Adipocyte (in vitro differentiated cells): ENCODE measurements around the gene SST.

Source experiments
- DNase-seq: peaks from one replicate; pipeline ENCODE4 v3.0.0-alpha.2; 2015; ENCODE audit warnings: low read depth
- H3K27me3 ChIP-seq: replicated peaks from 2 replicates; pipeline ENCODE4 v1.7.0; 2013; ENCODE audit warnings: mild to moderate bottlenecking, low read length, moderate library complexity; ENCODE audit not compliant: control insufficient read depth, insufficient read depth
- H3K36me3 ChIP-seq: 2 replicates; pipeline ENCODE4 v1.7.0; 2013; ENCODE audit warnings: low read length, mild to moderate bottlenecking, moderate library complexity; ENCODE audit not compliant: control insufficient read depth, insufficient read depth, severe bottlenecking
- H3K4me1 ChIP-seq: 2 replicates; pipeline ENCODE4 v1.7.0; 2013; ENCODE audit warnings: mild to moderate bottlenecking, low read length, moderate library complexity; ENCODE audit not compliant: control insufficient read depth, insufficient read depth
- H3K4me3 ChIP-seq: 2 replicates; pipeline ENCODE4 v1.7.0; 2013; ENCODE audit warnings: mild to moderate bottlenecking, low read length, moderate library complexity
- H3K9ac ChIP-seq: 2 replicates; pipeline ENCODE4 v1.7.0; 2013; ENCODE audit warnings: mild to moderate bottlenecking, low read length, moderate library complexity
- H3K9me3 ChIP-seq: 2 replicates; pipeline ENCODE4 v1.7.0; 2013; ENCODE audit warnings: mild to moderate bottlenecking, low read length, moderate library complexity; ENCODE audit not compliant: control insufficient read depth

The SST gene

GRCh38 chr3:187669675-187670504 lies at the start of gene SST:
TSS of gene SST (minus strand) at chr3:187670394. CDS start at chr3:187670291, 103 bp downstream.
- Histone ChIP-seq H3K9me3 (no peaks in the 10 kb centered on the region), H3K4me1 (no peaks in the 10 kb centered on the region), H3K4me3 (no peak within 1 kb of the TSS), H3K36me3 (no peaks in the 10 kb centered on the region), H3K9ac (no peak within 1 kb of the TSS), H3K27me3 (peaks cover 55% of the 10 kb centered on the region)
- peak; percentile 62 for DNase-seq

GRCh38 chr3:187719628-187720336 lies 49.6 kb upstream of the SST start:
- H3K9me3 ChIP-seq, result no peaks in the 10 kb centered on the region
- peaks cover 8% of the 10 kb centered on the region for H3K4me1 ChIP-seq
- peaks cover 45% of the 10 kb centered on the region for H3K36me3 ChIP-seq
- no peak overlapping the region for H3K4me3 ChIP-seq
- no peaks in the 10 kb centered on the region for H3K27me3 ChIP-seq
- DNase-seq, result peak; percentile 15
- H3K9ac ChIP-seq, result peak overlapping the region; percentile 14

DNA sequence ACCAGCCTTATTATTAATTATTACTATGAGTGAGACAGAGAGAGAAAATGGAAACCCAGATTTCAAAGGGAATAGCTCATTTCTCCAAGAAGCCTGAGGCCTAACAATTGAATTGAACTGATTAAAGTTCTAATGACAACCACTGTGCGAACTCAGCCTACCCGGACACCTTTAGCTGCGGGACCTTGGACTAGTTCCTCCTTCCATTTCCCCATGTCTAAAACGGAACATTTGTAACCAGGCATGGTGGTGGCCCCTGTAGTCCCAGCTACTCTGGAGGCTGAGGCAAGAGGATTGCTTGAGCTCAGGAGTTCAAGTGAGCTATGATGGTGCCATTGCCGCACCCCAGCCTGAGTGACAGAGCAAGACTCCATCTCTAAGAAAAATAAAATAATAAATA lies 48.6 kb upstream of the SST start:
- peaks cover 8% of the 10 kb centered on the region for H3K4me1 ChIP-seq
- no peak overlapping the region for H3K4me3 ChIP-seq
- peaks cover 36% of the 10 kb centered on the region for H3K36me3 ChIP-seq
- no peaks in the 10 kb centered on the region for H3K9me3 ChIP-seq
- H3K9ac ChIP-seq, result no peak overlapping the region
- H3K27me3 ChIP-seq, result no peaks in the 10 kb centered on the region
- no peak for DNase-seq

- no peaks in the 10 kb centered on the region for H3K9me3 ChIP-seq
- H3K4me1 ChIP-seq, result peaks cover 8% of the 10 kb centered on the region
- peaks cover 23% of the 10 kb centered on the region for H3K36me3 ChIP-seq
- DNase-seq, result peak; percentile 38
- H3K9ac ChIP-seq, result no peak overlapping the region
- no peaks in the 10 kb centered on the region for H3K27me3 ChIP-seq
- H3K4me3 ChIP-seq, result no peak overlapping the region
These were observed 47.4 kb upstream of the SST start for GRCh38 chr3:187717572-187717971.

- Histone ChIP-seq H3K9ac (no peak overlapping the region), H3K4me1 (no peaks in the 10 kb centered on the region), H3K9me3 (no peaks in the 10 kb centered on the region), H3K27me3 (no peaks in the 10 kb centered on the region), H3K4me3 (no peak overlapping the region), H3K36me3 (no peaks in the 10 kb centered on the region)
- DNase-seq, result peak; percentile 83
These were observed 44.3 kb upstream of the SST start for GRCh38 chr3:187714404-187714979.

DNA sequence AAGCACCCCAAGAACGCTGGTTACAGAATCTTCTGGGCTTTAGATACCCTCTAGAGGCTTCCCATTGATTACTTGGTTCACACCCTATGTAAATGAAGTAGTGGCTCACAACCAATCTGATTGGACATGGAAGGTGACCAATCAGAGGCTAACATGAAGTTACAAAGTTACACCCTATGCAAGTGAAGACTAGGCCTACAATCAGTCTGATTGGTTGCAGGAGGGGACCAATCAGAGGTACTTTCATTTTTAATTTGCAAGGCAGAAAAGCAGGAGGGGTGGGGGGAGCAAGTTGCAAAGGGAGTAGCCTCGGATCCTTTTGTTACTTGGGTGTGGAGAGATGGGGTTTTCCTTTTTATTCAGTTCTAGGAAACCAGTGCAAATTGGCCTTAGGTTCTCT lies 43.3 kb upstream of the SST start:
- H3K9ac ChIP-seq, result no peak overlapping the region
- no peaks in the 10 kb centered on the region for H3K27me3 ChIP-seq
- H3K36me3 ChIP-seq, result no peaks in the 10 kb centered on the region
- DNase-seq, result peak; percentile 13
- no peaks in the 10 kb centered on the region for H3K9me3 ChIP-seq
- H3K4me1 ChIP-seq, result no peaks in the 10 kb centered on the region
- H3K4me3 ChIP-seq, result no peak overlapping the region

- Histone ChIP-seq H3K4me1 (no peaks in the 10 kb centered on the region), H3K9ac (no peak overlapping the region), H3K4me3 (no peak overlapping the region), H3K9me3 (no peaks in the 10 kb centered on the region), H3K36me3 (no peaks in the 10 kb centered on the region), H3K27me3 (no peaks in the 10 kb centered on the region)
- DNase-seq, result no peak
These were observed 39.0 kb upstream of the SST start for GRCh38 chr3:187709155-187709554.

DNA sequence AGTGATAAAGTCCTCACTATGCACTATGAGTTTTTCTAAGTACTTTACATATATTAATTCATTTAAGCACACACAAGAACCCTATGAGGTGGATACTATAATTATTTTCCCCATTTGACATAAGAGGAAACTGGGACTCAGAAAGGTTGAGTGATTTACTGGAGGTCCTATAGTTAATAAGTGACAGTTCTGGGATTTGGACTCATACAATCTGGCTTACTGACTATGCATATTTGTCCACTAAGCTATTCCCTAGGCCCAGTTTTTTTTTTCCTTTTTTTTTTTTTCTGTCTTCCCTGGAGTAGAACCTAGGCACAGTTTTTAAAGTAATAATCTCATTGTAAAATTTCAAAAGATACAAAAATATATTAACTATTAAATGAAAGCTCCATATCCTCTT lies 38.5 kb upstream of the SST start:
- Histone ChIP-seq H3K27me3 (no peaks in the 10 kb centered on the region), H3K4me1 (no peaks in the 10 kb centered on the region), H3K4me3 (no peak overlapping the region), H3K36me3 (no peaks in the 10 kb centered on the region), H3K9ac (no peak overlapping the region), H3K9me3 (no peaks in the 10 kb centered on the region)
- no peak for DNase-seq

GRCh38 chr3:187706971-187707370 lies 36.8 kb upstream of the SST start:
- Histone ChIP-seq H3K9me3 (no peaks in the 10 kb centered on the region), H3K36me3 (no peaks in the 10 kb centered on the region), H3K4me3 (no peak overlapping the region), H3K27me3 (no peaks in the 10 kb centered on the region), H3K4me1 (no peaks in the 10 kb centered on the region), H3K9ac (no peak overlapping the region)
- DNase-seq, result no peak

GRCh38 chr3:187705164-187705563 lies 35.0 kb upstream of the SST start:
- Histone ChIP-seq H3K4me3 (no peak overlapping the region), H3K36me3 (no peaks in the 10 kb centered on the region), H3K9me3 (no peaks in the 10 kb centered on the region), H3K9ac (no peak overlapping the region), H3K27me3 (peaks cover 7% of the 10 kb centered on the region), H3K4me1 (no peaks in the 10 kb centered on the region)
- DNase-seq, result peak; percentile 35

DNA sequence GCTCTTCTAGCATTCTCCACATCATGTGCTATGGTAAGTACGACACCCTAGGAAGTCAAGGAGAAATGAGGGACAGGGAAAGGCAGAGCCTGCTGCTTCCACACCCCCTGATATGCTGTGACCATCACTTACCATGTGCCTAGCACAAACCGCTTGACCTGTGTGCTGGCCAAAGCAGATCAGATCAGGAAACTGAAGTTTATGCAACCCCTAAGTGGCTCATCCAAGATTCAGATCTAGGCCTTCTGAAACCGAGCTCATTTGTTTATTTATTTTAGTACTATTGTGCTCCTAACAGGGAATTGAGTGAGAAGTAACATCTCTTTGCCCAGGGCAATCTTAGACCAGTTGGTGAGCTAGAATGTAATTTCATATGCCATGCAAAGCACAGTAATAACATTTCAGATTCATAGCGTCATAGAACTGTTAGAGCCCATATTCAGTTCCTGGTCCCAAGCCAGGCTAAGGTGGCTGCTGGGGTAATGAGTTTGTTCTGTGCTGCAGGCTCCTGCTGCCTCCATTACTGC lies 32.4 kb upstream of the SST start, which contains the start of gene RTP2:
Gene RTP2, minus strand, starts transcription at position 51 of the 527 bp plus-strand sequence. CDS start 429 bp downstream, outside the sequence.
- H3K4me3 ChIP-seq, result no peak within 1 kb of the TSS
- DNase-seq, result peak; percentile 70
- H3K9me3 ChIP-seq, result no peaks in the 10 kb centered on the region
- H3K4me1 ChIP-seq, result no peaks in the 10 kb centered on the region
- H3K36me3 ChIP-seq, result no peaks in the 10 kb centered on the region
- peaks cover 25% of the 10 kb centered on the region for H3K27me3 ChIP-seq
- no peak within 1 kb of the TSS for H3K9ac ChIP-seq
